GM19351 (cell line): Measurements from ENCODE around the gene PLCB1.
"Not testable (repeated sequence)": the region's sequence is repeated elsewhere in the genome, so short reads cannot be mapped to it uniquely, and the experiment has no call there.

Experiments used
- ATAC-seq: cut with Tn5 transposase; IDR thresholded peaks from one replicate; pipeline ENCODE4 v1.9.1; 2021; ENCODE audit warnings: mild to moderate bottlenecking, moderate library complexity; ENCODE audit not compliant: unreplicated experiment

The PLCB1 gene

DNA sequence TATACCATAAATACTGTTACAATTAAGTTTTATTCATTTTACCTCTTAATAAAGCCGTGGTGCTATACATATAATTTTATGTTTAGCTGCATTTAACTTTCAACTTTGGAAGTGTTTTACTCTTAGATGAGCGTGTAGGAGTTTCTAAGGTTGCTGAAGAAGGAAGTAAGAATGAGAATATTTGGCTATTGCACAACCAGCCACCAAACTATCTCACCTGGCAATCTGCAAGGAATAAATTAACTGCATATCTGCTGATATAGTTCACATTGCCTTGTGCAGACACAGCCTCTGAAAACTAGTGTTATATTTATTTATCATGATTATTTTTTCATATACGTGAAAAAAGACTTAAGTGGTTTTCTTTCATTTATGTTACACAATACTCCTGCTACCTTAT is 230.4 kb downstream of the PLCB1 start:
- no peak for ATAC-seq

DNA sequence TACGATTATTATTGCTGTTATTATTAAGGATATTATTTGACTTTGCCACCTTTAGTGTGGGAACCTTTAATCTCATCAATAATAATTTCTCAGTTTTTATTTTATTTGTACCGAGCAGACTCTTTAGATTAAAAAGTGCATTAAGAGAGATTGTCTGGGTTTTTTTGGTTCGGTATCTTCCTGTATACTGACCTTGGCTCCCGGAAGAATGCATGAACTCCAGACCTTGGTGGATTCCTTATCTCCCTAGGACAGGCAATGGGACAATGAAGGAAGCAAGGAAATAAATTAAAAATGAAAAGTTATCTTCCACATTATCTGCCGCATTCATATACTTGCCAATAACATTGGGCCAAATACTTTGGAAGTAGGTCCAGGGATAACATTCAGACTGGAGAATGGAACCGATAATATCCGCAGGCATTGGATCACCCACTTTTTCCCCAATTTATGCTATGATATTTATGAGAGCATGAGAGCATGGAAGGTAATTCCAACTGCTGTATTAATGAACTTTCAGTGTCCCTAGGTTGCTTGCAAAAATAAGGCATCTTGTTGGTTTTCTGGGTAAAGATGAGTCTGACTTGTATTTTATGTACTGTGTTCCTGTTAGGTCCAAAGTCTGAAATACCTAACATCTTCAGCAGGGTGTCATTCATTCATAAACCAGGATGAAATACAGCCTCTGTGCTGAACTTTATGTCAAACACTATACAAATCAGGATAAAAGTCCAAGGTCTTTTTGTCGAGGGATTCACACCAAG is 232.1 kb downstream of the PLCB1 start:
- ATAC-seq, result no peak

DNA sequence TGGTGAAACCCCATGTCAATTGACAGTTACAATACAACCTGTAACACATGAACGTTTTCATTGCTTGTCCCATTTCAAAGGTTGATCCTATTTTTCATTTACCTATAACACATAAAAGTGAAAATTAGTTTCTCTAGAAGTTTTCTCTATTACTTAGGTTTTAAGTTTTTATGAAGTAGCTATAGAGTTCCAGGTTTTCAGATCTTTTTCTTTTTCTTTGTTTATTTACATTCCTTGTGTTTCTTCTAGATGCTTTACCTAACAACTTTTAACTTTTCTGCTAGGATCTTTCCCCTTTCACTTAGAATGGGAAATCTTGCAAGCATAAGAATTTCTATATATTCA is 232.6 kb downstream of the PLCB1 start:
- ATAC-seq, result no peak

DNA sequence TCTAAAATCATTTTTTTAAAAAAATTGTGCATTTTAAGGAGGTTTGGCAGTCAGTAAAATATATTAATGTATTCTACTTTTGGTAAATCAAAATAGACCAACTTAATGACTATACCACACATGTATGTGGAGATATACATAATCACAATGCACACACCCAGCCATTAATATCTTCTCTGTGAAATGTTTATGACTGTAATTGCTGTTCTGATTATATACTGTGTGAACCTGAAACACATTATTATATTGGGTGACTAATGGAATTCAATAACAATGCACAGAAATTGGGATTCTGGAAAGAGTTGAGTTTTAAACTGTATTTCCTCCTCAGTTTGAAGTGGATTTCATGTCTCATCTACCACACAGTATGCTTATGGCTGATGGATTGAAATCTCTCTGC is 233.6 kb downstream of the PLCB1 start:
- no peak for ATAC-seq

DNA sequence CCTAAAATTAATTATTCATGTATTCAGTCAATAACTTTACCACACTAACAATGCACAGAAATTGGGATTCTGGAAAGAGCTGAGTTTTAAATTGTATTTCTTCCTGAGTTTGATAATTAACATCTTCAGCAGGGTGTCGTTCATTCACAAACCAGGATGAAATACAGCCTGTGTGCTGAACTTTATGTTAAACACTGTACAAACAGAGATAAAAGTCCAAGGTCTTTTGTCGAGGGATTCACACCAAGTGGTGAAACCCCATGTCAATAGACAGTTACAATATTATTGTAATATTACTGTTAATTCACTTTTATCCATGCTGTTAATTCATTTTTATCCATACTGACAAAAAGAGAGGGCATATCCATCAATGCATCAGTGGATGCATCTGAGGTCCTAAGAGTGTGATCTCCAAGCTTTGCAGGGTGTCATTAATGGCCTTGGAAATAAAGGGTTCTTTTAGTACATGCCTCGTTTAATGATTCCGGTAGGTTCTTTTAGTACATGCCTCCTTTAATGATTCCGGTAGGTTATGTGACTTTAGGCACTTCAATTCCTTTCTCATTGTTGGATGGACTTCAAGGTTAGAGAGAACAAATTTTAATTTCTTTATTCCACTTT is 234.3 kb downstream of the PLCB1 start:
- no peak for ATAC-seq

DNA sequence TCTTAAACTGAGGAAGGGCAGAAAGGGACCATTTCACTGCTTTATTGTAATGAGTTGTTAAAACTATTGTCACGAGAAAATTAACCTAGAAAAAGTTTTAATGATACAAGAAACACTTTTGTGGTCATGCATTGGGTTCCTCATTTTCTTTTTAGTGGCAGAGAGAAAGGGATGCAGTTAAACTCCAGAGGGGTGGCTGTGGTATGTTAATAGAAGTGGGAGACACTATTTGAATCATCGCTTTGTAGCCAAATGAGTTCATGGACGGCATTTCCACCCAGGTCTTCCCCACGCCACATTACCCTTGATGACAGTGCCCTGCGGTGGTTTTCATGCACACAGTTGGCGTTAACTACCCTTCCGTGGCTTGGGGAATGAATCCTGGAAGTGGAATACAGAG is 235.6 kb downstream of the PLCB1 start:
- ATAC-seq, result no peak

DNA sequence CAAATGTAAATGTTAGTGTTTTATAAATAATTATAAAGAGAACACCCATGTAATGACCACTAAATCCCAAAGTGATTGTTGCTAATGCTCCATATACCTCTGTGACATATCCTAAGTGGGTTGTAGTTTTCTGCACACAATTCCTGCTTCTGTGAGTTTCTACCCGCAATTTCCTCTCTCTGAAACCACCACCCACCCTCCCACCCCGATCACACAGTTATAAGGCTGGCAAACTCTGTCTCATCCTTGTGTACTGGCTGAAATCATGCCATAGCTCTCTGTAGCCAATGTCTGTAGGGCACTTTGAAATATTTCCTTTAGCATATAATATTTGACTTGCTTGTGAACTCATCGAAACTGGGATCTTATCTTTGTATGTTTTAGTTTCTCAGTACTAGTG is 236.6 kb downstream of the PLCB1 start:
- ATAC-seq, result no peak

DNA sequence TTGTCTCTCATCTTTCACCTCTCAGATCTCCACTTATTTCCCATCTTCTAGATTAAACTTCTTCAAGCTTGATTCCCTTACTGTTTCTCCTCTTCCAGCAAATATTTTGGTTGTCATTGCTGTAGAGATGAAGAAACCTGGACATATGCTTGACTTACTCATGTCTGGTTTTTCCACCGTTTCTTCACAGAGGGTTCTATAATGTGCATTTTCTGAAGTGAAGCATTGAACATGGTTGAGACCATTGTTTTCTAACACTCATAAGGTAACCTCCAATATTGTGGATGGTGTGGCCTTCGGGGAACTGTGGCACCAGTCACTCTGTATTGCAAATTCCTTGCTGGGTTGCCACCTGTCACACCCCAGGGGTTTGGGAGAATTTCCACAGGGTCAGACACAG is 237.2 kb downstream of the PLCB1 start:
- ATAC-seq, result no peak

DNA sequence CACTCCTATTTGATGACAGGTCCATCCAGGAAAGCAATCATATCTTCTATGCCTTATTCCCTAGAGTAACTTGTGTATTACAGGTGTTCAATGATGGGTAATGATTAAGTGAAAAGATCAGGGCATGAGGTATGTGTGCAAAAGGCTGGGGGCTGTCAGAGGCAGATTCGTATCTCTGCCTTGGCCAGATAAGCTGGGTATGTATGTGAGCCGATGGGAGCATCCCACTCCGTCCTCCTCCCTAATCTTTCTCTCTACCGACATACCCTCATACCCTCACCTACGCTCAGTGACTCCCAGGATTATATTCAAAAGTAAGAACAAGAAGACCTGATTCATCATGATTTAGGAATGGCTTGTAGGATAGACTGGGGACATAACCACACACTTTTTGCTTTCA is 238.7 kb downstream of the PLCB1 start:
- no peak for ATAC-seq

DNA sequence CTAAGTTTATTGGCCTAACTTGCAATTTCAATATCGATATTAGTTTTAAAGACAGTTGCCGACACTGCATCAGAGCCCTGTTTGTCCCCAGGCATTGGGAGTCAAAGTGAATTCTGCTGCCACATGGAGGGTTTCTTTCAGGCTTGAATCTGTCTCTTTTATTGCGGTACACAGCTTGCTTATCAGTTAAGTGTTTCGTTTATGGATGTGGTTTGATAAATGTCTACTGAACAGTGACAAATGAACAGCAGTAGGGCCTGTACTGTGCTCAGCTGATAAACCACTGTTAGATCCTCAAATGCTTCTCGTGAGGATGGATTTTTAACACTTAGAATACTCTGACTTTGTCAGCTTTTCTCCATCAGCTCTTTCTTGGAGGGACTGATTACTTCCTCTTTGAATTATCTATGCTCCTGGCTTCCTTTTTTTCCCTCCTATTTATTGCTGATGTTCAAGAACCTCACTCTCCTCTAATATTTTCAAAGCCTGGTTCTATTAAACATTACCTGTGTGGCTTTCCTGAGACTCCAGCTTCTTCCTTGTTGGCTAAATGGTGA is 240.8 kb downstream of the PLCB1 start:
- no peak for ATAC-seq

DNA sequence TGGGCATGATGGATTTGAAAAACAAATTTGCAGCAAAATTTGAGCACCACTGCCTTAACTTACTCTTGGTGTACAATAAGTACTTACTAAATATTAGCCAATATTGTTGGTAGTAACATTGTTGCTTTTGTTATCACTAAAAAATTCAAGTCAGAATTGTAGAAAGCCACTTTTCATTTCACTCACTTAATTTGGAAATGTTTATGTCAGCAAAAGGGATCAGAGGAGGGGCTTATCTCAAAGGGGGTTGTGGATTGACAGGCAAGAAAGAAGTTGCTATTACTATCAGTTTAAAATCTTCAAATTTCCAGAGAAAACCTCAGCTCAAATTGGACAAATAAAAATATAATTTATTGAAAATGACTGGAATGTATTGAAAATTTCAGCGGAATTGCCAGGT is 241.5 kb downstream of the PLCB1 start:
- no peak for ATAC-seq

DNA sequence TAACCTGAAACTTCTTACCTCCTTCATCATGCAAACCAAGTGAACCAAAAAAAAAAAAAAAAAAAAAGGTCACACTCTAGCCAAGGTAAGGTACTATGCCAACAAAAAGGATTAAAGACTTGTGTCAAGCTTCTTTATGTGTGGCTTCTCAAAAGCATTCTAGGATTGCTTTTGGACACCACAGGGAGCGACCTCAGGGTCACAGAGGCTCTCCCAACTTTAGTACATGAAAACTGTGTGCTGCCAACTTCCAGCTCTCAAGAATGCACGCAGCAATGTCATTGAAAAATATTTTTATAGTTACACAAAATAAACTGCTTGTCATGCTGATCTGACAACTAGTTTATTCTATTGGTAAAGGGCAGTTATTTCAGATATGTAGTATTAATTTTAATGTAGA is 243.8 kb downstream of the PLCB1 start:
- no peak for ATAC-seq

DNA sequence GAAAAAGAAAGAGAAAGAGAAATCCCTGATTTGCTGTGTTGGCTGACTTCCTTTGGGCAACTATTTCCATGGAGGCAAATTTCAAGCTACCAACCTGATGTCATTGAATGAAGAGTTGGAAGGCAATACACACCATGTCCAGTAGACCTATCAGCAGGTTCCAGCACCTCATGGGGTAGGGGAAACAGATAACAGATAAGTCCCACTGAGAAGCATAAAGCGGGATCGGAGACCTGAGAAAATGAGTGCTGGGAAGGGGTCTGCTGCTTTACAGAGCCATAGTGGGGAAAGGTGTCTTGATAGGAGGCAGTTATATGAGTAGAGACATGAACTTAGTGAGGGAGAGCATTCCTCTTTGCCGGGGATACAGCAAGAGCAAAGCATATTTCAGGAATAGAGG is 244.9 kb downstream of the PLCB1 start:
- no peak for ATAC-seq

DNA sequence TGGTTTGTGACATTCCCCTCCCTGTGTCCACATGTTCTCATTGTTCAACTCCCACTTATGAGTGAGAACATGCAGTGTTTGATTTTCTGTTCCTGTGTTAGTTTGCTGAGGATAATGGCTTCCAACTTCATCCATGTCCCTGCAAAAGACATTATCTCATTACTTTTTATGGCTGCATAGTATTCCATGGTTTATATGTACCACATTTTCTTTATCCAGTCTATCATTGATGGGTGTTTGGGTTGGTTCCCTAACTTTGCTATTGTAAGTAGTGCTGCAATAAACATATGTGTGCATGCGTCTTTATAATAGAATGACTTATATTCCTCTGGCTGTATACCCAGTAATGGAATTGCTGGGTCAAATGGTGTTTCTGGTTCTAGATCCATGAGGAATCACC is 247.1 kb downstream of the PLCB1 start:
- not testable (repeated sequence) for ATAC-seq

DNA sequence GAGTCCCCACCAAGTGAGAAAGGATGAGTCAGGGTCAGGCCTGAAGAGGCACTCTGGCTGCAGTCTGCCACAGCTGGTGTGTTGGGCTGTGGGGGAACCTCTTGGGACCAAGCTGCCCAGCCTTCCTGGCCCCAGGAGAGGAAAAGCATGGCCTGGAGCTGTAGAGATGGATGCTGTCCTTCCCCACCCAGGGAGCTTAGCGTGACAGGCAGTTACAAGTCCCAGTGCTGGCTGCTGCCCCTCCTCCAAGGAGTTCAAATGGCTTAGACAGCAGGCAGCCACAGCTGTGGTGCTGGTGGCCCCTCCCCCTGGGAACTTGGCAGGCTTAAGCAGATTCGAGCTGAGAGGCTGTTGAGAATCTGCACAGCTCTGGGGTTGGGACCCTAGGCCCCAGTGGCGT is 253.2 kb downstream of the PLCB1 start:
- no peak for ATAC-seq

DNA sequence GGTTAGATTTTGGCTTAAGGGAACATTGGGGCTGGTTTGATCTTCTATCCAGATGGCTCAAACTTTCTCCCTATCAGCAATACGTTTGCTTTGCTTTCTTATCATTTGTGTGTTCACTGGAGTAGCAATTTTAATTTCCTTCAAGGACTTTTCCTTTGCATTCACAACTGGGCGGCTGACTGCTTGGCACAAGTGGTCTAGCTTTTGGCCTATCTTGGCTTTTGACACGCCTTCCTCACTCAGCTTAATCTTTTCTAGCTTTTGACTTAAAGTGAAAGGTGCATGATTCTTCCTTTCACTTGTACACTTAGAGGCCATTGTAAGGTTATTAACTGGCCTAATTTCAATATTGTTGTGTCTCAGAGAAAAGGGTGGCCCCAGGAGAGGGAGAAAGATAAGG is 254.9 kb downstream of the PLCB1 start:
- no peak for ATAC-seq

DNA sequence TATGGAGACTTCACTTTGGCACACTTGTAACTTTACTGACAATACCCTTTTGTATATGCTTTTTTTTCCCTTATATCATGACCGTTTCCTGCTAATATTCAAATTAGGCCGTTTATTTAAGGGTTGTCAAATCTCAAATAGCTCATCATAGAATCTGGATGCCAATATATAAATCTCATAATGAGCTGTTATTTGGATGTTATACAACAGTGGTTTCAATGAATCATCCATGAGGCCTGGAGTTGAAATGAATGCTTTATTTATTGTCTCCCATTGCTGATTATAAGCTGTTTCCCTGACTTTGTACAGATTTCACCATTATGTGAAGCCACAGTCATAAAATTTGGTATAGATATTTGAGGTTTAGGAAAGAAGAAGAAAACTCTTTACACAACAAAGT is 256.1 kb downstream of the PLCB1 start:
- no peak for ATAC-seq

DNA sequence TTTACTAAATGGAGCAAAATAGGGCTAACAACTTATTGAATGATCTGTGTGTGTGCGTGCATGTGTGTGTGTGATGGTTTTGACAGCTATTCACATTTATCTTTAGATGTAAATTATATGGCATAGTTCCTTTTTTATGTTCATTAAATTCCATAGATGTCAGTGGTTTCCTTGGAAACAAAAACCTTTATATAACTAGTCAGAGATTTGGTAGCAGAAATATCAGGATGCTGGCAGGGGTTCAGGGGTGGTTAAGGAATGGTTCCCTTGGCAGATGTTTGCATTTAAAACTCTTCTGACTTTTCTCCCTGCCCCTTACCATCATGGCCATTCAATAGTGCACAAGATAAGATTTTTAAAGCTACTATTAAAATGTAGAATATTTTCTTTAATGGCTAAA is 256.6 kb downstream of the PLCB1 start:
- no peak for ATAC-seq

DNA sequence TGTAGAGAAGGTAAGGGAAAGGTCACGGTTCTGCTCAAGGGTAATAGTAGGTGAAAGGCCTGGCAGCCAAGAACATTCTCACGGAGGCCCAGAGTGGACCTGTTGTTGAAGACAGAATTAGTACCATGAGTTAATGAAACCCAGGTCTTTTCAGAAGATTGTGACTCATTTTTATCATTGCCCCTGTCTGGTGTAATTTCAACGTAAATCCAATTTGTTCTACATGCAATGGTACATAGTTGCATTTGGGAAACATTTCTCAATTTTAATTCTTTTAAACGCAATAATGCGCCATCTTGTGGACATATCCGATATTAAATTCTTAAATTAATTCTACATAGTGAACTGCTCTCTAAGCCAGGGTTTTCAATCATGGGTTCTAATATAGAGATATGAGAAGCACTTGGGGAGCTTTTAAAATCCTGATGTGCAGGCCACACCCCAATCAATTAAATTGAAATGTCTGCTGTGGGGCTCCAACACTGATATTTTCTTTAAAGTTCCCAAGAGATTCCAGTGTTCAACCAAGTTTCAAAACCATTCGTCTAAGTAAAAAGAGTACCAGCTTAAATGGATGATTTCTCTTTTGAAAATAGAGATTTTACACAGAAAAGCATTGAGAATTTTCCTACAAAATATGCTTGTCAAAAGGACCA is 257.4 kb downstream of the PLCB1 start:
- peak; percentile 37 for ATAC-seq

DNA sequence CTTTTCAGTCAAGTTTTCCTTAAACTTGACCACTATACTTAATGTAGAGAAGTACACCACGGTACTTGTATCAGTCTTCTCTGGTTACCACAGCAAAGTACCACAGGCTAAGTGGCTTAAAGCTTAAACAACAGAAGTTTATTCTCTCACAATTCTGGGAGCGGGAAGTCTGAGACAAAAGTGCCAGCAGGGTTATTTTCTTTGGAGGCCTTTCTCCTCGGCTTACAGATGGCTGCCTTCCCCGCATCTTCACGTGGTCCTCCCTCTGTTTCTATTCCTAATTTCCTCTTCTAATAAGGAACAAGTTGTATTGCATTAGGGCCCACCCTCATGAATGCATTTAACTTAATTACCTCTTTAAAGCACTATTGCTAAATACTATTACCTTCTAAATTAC is 258.0 kb downstream of the PLCB1 start:
- no peak for ATAC-seq

DNA sequence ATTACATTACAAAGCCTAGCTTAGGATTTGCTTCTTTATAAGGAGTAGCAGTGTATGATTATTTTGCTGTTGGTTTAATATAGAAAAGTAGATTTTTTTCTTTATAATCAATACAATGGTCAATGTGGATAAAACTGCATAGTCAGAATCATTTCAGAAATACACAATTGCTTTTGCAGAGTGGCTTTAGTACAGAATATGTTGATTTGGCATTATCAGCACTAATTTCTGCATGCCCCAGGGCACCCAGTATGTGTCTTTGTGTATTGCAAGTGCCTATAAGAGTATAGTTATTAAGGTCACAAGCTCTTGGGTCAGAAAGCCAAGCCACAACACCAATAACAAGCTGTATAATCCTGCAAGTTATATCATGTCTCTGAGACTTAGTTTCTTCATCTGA is 258.4 kb downstream of the PLCB1 start:
- no peak for ATAC-seq

DNA sequence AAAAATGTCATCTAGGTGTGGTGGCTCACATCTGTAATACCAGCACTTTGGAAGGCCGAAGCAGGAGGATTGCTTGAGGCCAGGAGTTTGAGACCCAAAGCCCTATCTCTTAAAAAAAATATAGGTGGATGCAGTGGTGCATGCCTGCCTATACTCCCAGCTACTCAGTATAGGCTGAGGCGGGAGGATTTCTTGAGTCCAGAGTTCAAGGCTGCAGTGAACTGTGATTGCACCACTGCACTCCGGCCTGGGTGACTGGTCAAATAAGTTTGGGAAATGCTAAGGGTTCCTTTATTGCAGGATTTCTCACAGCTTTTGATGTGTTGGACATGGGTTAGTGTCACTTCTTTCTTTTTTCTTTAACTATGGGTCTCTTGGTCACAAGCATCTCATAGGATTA is 261.3 kb downstream of the PLCB1 start:
- no peak for ATAC-seq
